Fibroblast of villous mesenchyme (primary cell): ENCODE data around the gene GPR153. TPM values are rescaled to one million over a fixed set of nuclear protein-coding genes. Genes with fewer than 3 reads are reported as not detected.
A peak's percentile ranks its signal among the peaks of the same experiment; 100 is the strongest.

Experiments used
- DNase-seq: peaks from one replicate; pipeline ENCODE4 v3.0.0-alpha.2; 2010; ENCODE audit warnings: low read depth
- H3K4me3 ChIP-seq: 2 replicates; pipeline ENCODE4 v1.5.1; 2011; ENCODE audit warnings: low read depth, mild to moderate bottlenecking, low read length
- CTCF ChIP-seq: IDR thresholded peaks from 2 replicates; pipeline ENCODE4 v1.5.1; 2012; ENCODE audit warnings: low read depth, mild to moderate bottlenecking, low read length; ENCODE audit not compliant: insufficient read depth
- total RNA-seq: library from RNA; depleted of rRNA; stranded (reverse); fragments of >200 nt; gene quantifications from 2 replicates; pipeline ENCODE4 v1.2.3, GENCODE V29; 2012

GPR153 gene
- total RNA-seq, 1 donor = 5.2 TPM

- no peak overlapping the region for H3K4me3 ChIP-seq
- DNase-seq = no peak
- TF ChIP-seq CTCF = no peak
These were observed 2.2 kb downstream of the GPR153 start for GRCh38 chr1:6258675-6259074.

GRCh38 chr1:6257541-6258069 is 3.3 kb downstream of the GPR153 start:
- no peak for TF ChIP-seq CTCF
- no peak overlapping the region for H3K4me3 ChIP-seq
- no peak for DNase-seq

- peak; percentile 63 for DNase-seq
- no peak overlapping the region for H3K4me3 ChIP-seq
- TF ChIP-seq CTCF = no peak
These were observed 4.3 kb downstream of the GPR153 start for GRCh38 chr1:6256645-6257044.

GRCh38 chr1:6254691-6255090 is 6.2 kb downstream of the GPR153 start:
- no peak overlapping the region for H3K4me3 ChIP-seq
- no peak for TF ChIP-seq CTCF
- DNase-seq = no peak

- no peak for TF ChIP-seq CTCF
- no peak for DNase-seq
- H3K4me3 ChIP-seq = no peak overlapping the region
These were observed 7.5 kb downstream of the GPR153 start for GRCh38 chr1:6253380-6253779.

GRCh38 chr1:6252374-6252710 is 8.6 kb downstream of the GPR153 start:
- TF ChIP-seq CTCF = no peak
- DNase-seq = no peak
- H3K4me3 ChIP-seq = no peak overlapping the region

- no peak for TF ChIP-seq CTCF
- DNase-seq = no peak
- no peak overlapping the region for H3K4me3 ChIP-seq
These were observed 9.1 kb downstream of the GPR153 start for GRCh38 chr1:6251681-6252373.
